Measurements from ENCODE around the gene WDR74. TPM values are rescaled to one million over a fixed set of nuclear protein-coding genes. Genes with fewer than 3 reads are reported as not detected.

The WDR74 gene
- total and polyA plus RNA-seq, 2 of the 13 experiments (the other 11 are each of a cell fraction or from before 2014, with no cell fraction given), result 77.0 to 83.3 TPM

GRCh38 chr11:62787005-62787759 is 52.2 kb downstream of the WDR74 start, which contains the start of gene TMEM179B (continued):
- 0 out of 2 replicates have a peak, but pooled peaks have one; percentile 19 for TF ChIP-seq ZBTB14 (CRISPR knock-in tag; IDR thresholded peaks at IDR 0.05)
- peak; percentile 60; the same call in 1 of the 2 replicates for TF ChIP-seq CHD2 (IDR thresholded peaks at IDR 0.05; ENCODE audit: low read depth, low read length)
- peak; percentile 28; the same call in 1 of the 2 replicates for TF ChIP-seq TBP (CRISPR knock-in tag; IDR thresholded peaks at IDR 0.05)
- no peak for TF ChIP-seq FOXM1 (CRISPR knock-in tag; IDR thresholded peaks at IDR 0.05)
- no peak for TF ChIP-seq ZNF256 (CRISPR knock-in tag; conservative IDR thresholded peaks at IDR 0.05)
- TF ChIP-seq SYNCRIP (IDR thresholded peaks at IDR 0.05; ENCODE audit: insufficient read depth, low read depth, low read length), result no peak
- TF ChIP-seq, protein P1, sequence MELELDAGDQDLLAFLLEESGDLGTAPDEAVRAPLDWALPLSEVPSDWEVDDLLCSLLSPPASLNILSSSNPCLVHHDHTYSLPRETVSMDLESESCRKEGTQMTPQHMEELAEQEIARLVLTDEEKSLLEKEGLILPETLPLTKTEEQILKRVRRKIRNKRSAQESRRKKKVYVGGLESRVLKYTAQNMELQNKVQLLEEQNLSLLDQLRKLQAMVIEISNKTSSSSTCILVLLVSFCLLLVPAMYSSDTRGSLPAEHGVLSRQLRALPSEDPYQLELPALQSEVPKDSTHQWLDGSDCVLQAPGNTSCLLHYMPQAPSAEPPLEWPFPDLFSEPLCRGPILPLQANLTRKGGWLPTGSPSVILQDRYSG (CRISPR knock-in tag; IDR thresholded peaks at IDR 0.05), result 0 out of 2 replicates have a peak, but pooled peaks have one; percentile 34
- TF ChIP-seq ZBTB42 (CRISPR knock-in tag; IDR thresholded peaks at IDR 0.05), result peak; percentile 94
- no peak; the same call in none of the 2 replicates for TF ChIP-seq ZNF607 (CRISPR knock-in tag; IDR thresholded peaks at IDR 0.05; ENCODE audit: borderline replicate concordance)
- peak; percentile 97 for TF ChIP-seq CCDC6 (CRISPR knock-in tag; IDR thresholded peaks at IDR 0.05)
- TF ChIP-seq NFIB (CRISPR knock-in tag; IDR thresholded peaks at IDR 0.05; ENCODE audit: borderline replicate concordance), result no peak
- TF ChIP-seq HOXA7 (CRISPR knock-in tag; IDR thresholded peaks at IDR 0.05), result no peak
- no peak for TF ChIP-seq ZNF326 (CRISPR knock-in tag; IDR thresholded peaks at IDR 0.05; ENCODE audit: borderline replicate concordance)
- TF ChIP-seq NFE2L1 (CRISPR knock-in tag; IDR thresholded peaks at IDR 0.05; ENCODE audit: borderline replicate concordance), result 0 out of 2 replicates have a peak, but pooled peaks have one; percentile 51
- TF ChIP-seq ZNF879 (CRISPR knock-in tag; IDR thresholded peaks at IDR 0.05), result peak; percentile 91; the same call in 1 of the 2 replicates
- TF ChIP-seq AGO2 (optimal IDR thresholded peaks at IDR 0.05; ENCODE audit: low read depth, low read length), result peak; percentile 100
- TF ChIP-seq NR2C2 (CRISPR knock-in tag; IDR thresholded peaks at IDR 0.05; ENCODE audit: borderline replicate concordance), result peak; percentile 91
- TF ChIP-seq GATAD1 (CRISPR knock-in tag; IDR thresholded peaks at IDR 0.05), result peak; percentile 92
- peak; percentile 25; the same call in 1 of the 2 replicates for TF ChIP-seq CEBPG (CRISPR knock-in tag; IDR thresholded peaks at IDR 0.05)
- peak; percentile 75 for TF ChIP-seq SIN3A (IDR thresholded peaks at IDR 0.05; ENCODE audit: borderline replicate concordance, low read depth, low read length)
- peak; percentile 83; the same call in 1 of the 2 replicates for TF ChIP-seq ZNF782 (CRISPR knock-in tag; IDR thresholded peaks at IDR 0.05; ENCODE audit: borderline replicate concordance)
- TF ChIP-seq MIXL1 (CRISPR knock-in tag; IDR thresholded peaks at IDR 0.05), result peak; percentile 85
- TF ChIP-seq ESRRA (CRISPR knock-in tag; IDR thresholded peaks at IDR 0.05; ENCODE audit: low read depth), result peak; percentile 77

Data from HepG2 (cell line).